IPS-11a (cell line): ENCODE data around the gene RBM34.
A peak's percentile ranks its signal among the peaks of the same experiment; 100 is the strongest.

Experiments used
- H3K4me3 ChIP-seq: one replicate; pipeline ENCODE4 v1.5.1; 2013; ENCODE audit warnings: low read depth, low read length, control low read depth

Gene RBM34

GRCh38 chr1:235156740-235157139 is 4.3 kb downstream of the RBM34 start:
- H3K4me3 ChIP-seq = no peak overlapping the region

GRCh38 chr1:235156265-235156664 is 4.8 kb downstream of the RBM34 start:
- no peak overlapping the region for H3K4me3 ChIP-seq

- H3K4me3 ChIP-seq = no peak overlapping the region
Observed at GRCh38 chr1:235152235-235152634, 8.8 kb downstream of the RBM34 start.

- no peak overlapping the region for H3K4me3 ChIP-seq
Observed at GRCh38 chr1:235151033-235151432, 10.0 kb downstream of the RBM34 start.

- no peak overlapping the region for H3K4me3 ChIP-seq
Observed at GRCh38 chr1:235149824-235150223, 11.2 kb downstream of the RBM34 start.

GRCh38 chr1:235147269-235147668 is 13.8 kb downstream of the RBM34 start:
- H3K4me3 ChIP-seq = no peak overlapping the region

GRCh38 chr1:235145639-235146038 is 15.4 kb downstream of the RBM34 start:
- no peak overlapping the region for H3K4me3 ChIP-seq

- no peak overlapping the region for H3K4me3 ChIP-seq
Observed at GRCh38 chr1:235142991-235143390, 18.1 kb downstream of the RBM34 start.

GRCh38 chr1:235139315-235139714 is 21.7 kb downstream of the RBM34 start:
- H3K4me3 ChIP-seq = no peak overlapping the region

GRCh38 chr1:235138821-235139220 is 22.2 kb downstream of the RBM34 start:
- no peak overlapping the region for H3K4me3 ChIP-seq

GRCh38 chr1:235136111-235136510 is 24.9 kb downstream of the RBM34 start:
- no peak overlapping the region for H3K4me3 ChIP-seq

- H3K4me3 ChIP-seq = no peak overlapping the region
Observed at GRCh38 chr1:235134171-235134570, 26.9 kb downstream of the RBM34 start.

GRCh38 chr1:235133086-235133485 is 28.0 kb downstream of the RBM34 start:
- H3K4me3 ChIP-seq = no peak overlapping the region

GRCh38 chr1:235131961-235132360 is 29.1 kb downstream of the RBM34 start:
- H3K4me3 ChIP-seq = no peak overlapping the region

GRCh38 chr1:235130766-235131270 is 30.2 kb downstream of the RBM34 start:
- no peak overlapping the region for H3K4me3 ChIP-seq

- no peak overlapping the region for H3K4me3 ChIP-seq
Observed at GRCh38 chr1:235129774-235130570, 31.1 kb downstream of the RBM34 start.

GRCh38 chr1:235128456-235129328 is 32.4 kb downstream of the RBM34 start, which contains the start of gene TOMM20:
Gene TOMM20 (minus strand): TSS chr1:235128837. CDS start chr1:235128715, 122 bp downstream.
- H3K4me3 ChIP-seq = peak within 1 kb of the TSS; percentile 85

- peak overlapping the region; percentile 85 for H3K4me3 ChIP-seq
Observed at GRCh38 chr1:235127732-235128455, 33.2 kb downstream of the RBM34 start.

- H3K4me3 ChIP-seq = peak overlapping the region; percentile 85
Observed at GRCh38 chr1:235127203-235127602, 33.8 kb downstream of the RBM34 start.

GRCh38 chr1:235124665-235125064 is 36.4 kb downstream of the RBM34 start:
- H3K4me3 ChIP-seq = no peak overlapping the region

GRCh38 chr1:235124111-235124510 is 36.9 kb downstream of the RBM34 start:
- H3K4me3 ChIP-seq = no peak overlapping the region
